ENCODE data around the gene NFKB1.

DNA sequence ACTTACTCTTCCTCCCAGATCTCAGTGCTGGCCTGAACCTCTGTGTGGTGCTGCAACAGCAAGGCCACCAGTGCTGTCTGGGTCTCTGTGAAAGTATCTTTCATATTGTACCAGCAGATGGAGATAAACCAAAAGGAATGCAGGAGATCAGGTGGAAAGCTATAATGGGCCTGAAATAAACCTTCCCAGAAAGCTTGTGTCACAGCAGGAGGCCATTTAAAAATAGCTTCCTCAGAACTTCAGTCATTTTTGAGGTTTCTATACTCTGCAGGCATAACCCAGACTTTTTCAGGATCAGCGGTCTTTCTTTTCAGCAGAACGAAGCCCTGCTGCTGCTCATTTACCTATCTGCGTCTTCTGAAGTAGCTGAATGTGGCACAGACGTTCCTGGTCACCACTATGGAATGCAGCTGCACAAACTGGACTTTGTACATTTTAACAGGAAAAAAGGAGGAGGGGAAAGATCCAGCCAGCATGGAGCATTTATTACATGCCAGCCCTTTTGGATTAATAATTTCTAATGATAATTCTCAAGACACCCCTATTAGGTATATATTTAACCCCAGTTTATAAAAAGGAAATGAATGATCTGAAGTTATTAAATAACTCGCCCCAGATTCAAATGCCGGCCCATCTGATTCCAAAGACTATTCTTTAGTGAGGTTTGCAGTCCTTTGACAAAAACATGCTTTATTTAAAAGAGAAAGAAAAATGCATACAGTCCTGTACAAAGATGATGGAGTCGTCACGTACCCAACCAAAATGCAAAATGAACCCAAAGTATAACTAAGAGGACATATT is 119.7 kb downstream of the NFKB1 start:
- TF ChIP-seq, protein P1, sequence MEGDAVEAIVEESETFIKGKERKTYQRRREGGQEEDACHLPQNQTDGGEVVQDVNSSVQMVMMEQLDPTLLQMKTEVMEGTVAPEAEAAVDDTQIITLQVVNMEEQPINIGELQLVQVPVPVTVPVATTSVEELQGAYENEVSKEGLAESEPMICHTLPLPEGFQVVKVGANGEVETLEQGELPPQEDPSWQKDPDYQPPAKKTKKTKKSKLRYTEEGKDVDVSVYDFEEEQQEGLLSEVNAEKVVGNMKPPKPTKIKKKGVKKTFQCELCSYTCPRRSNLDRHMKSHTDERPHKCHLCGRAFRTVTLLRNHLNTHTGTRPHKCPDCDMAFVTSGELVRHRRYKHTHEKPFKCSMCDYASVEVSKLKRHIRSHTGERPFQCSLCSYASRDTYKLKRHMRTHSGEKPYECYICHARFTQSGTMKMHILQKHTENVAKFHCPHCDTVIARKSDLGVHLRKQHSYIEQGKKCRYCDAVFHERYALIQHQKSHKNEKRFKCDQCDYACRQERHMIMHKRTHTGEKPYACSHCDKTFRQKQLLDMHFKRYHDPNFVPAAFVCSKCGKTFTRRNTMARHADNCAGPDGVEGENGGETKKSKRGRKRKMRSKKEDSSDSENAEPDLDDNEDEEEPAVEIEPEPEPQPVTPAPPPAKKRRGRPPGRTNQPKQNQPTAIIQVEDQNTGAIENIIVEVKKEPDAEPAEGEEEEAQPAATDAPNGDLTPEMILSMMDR (IDR thresholded peaks at IDR 0.05; ENCODE audit: low read length), result peak; percentile 85
- TF ChIP-seq EZH2 (IDR thresholded peaks at IDR 0.05; ENCODE audit: borderline replicate concordance, low read length), result no peak
